GM19035 (cell line): ENCODE data around the gene TFB1M.
"Not testable (repeated sequence)": the region's sequence is repeated elsewhere in the genome, so short reads cannot be mapped to it uniquely, and the experiment has no call there.

Experiments used
- ATAC-seq: cut with Tn5 transposase; IDR thresholded peaks from one replicate; pipeline ENCODE4 v1.9.1; 2021; ENCODE audit not compliant: unreplicated experiment

Gene TFB1M

DNA sequence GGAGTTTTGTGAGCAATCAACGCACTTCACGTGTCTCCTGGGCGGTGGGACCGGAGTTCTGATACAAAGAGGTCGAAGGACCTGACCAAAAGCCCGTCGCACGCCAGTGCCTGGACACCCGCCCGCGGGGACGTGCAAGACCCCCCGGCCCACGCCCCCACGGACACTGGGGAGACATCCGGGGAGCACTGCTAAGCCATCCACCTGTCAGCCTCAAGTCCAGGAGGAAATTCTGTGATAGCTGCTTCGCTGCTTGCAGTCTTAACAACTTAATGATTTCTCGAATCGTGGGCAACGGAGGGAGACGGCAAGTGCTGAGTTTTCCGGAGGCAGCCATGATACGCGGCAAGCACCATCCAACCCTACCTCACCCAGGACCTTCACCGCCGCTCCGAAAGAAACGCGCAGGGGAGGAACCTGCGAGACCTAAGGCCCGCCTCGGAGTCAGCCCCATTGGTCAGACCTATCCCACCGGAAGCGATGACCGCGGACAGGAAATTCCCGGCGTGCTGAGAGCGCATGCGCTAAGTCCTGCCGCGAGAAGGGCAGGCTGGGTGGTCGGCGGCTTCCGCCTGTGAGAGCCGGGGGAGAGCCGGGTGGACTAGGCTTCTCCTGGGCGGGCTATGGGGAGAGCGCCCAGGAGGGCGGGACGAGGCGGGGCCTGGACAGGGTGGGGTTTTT is at the start of gene TFB1M:
TFB1M (minus strand) TSS at position 393 of the 681 bp plus-strand sequence; CDS start at position 337, 56 bp downstream.
- ATAC-seq = peak; percentile 94

DNA sequence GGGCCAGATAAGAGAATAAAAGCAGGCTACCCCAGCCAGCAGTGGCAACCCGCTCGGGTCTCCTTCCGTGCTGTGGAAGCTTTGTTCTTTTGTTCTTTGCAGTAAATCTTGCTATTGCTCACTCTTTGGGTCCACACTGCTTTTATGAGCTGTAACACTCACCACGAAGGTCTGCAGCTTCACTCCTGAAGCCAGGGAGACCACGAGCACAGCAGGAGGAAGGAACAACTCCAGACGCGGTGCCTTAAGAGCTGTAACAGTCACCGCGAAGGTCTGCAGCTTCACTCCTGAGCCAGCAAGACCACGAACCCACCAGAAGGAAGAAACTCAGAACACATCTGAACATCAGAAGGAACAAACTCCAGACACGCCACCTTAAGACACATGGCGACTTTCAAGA is 49.7 kb upstream of the TFB1M start:
- ATAC-seq = not testable (repeated sequence)

DNA sequence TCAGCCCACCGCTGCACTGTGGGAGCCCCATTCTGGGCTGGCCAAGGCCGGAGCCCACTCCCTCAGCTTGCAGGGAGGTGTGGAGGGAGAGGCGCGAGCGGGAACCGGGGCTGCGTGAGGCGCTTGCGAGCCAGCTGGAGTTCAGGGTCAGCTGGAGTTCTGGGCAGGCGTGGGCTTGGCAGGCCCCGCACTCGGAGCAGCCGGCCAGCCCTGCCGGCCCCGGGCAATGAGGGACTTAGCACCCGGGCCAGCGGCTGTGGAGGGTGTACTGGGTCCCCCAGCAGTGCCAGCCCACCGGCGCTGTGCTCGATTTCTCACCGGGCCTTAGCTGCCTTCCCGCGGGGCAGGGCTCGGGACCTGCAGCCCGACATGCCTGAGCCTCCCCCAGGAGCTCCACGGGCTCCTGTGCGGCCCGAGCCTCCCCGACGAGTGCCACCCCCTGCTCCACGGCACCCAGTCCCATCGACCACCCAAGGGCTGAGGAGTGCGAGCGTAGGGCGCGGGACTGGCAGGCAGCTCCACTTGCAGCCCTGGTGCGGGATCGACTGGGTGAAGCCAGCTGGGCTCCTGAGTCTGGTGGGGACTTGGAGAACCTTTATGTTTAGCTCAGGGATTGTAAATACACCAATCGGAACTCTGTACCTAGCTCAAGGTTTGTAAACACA is 48.8 kb upstream of the TFB1M start:
- ATAC-seq = not testable (repeated sequence)

DNA sequence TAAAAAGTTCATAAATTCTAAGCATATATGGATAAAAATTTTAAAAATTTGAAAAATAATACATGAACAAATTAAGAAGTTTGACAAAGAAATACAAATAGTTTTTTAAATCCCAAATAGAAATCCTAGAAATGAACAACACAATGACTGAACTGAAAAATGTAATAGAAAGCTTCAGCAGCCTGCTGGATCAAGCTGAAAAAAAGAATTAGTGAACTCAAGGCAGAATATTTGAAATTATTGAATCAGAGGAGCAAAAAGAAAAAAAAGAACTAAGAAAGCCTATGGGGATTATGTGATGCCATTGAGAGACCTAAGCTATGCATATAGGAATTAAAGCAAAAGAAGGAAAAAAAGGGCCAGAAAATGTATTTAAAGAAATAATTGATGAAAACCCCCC is 39.9 kb upstream of the TFB1M start:
- ATAC-seq = no peak

DNA sequence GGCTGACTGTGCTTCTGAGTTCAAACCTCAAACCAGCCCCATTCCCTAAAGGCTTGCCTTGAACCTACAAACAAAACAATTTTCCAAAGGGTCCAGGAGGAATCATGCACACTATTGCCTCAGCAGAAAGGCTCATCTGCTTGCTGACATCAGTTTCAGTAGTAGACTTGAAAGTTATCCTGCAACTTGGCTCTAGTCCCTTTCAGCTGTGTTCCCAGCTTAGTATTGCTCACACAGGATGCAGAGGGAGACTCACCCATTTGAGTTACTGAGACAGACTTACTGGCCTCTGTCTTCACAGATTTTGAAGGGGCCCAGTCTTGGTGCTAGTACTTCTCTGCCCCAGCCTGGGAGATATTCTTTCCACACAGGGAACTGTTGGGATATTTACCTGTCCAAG is 38.5 kb upstream of the TFB1M start:
- ATAC-seq = no peak

DNA sequence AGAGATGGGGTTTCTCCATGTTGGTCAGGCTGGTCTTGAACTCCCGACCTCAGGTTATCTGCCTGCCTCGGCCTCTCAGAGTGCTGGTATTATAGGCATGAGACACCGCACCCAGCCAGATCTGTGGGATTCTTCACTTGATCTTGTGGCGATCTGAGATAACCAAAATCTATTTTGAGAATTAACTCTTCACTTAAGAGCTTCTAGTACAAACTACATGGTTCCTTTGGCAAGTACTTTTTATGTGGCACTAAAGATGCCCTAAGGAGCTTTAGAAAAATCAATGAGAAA is 37.8 kb upstream of the TFB1M start:
- no peak for ATAC-seq

DNA sequence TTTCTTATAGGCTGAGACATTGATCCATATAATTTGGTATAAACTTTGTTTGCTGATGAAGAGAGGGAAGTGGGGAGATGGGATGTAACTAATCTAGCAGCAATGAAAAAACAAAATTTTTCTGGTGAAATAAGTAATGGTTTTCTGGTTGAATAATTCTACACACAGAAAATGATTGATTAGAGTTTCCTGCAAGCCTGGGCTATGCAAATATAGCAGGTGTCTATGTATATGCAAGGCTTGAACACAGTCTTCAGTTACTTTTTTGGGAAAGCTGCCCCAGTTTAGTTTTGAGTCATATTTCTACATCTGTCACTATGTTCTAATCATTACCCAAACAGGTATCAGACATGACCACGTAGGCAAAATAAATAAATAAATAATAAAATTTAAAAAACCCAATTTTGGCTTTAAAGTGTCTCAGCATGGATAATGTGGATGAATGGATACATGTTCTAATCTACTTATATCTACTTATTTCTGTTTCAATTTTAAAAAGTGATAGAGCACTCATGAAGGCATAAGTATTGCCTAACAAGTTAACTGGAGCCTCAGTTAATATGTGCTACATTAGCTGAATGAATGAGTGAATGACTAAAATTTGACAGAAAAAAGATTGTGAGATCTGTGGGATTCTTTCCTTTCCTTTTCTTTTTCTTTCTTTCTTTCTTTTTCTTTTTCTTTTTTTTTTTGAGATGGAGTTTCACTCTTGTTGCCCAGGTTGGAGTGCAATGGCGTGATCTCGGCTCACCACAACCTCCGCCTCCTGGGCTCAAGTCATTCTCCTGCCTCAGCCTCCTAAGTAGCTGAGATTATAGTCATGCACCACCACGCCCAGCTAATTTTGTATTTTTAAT is 37.2 kb upstream of the TFB1M start:
- ATAC-seq = peak; percentile 95

DNA sequence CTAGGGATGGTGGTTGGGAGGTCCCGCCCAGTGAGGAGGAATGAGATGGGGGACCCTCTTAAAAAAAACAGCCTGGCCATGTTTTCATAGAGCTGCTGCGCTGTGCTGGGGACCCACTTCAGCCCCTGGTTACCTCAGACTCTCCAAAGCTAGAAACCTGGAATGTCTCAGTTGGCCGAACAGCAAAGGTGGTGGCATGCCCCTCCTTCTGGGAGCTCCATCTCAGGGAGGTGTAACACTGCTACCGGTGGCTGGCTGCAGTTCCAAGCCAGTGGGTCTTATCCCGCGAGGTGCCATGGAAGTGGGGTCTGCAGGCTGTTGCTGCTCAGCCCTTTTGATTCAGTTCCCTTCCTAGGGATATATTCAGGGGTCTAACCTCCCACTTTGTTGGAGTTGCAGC is 35.7 kb upstream of the TFB1M start:
- no peak for ATAC-seq

DNA sequence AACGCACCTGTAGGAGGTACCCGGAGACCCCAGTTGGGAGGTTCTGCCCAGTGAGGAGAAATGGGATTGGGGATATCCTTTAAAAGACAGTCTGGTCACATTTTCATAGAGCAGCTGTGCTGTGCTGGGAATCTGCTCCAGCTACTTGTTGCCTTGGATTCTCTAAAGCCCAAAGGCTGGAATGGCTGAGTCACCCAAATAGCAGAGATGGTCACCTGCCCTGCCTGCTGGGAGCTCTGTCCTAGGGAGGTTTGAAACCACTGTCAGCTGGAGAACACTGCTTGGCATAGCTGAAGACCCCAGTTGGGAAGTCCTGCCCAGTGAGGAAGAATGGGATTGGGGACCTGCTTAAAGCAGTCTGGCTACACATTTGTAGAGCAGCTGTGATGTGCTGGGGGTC is 34.8 kb upstream of the TFB1M start:
- ATAC-seq = no peak

DNA sequence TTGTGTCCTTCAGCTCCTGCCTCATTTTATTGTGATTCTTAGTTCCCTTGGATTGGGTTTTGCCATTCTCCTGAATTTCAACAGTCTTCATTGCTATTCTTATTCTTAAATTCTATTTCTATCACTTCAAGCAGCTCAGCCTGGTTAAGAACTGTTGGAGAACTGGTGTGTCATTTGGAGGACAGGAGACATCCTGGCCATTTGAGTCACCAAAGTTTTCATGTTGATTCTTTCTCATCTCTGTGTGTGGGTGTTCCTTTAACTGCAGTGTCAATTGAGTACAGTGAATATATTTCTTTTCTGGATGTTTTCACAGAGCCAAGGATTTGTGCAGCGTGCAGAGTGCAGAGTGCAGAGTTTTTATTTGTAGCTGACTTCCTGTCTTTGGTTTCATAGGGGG is 33.5 kb upstream of the TFB1M start:
- ATAC-seq = no peak

DNA sequence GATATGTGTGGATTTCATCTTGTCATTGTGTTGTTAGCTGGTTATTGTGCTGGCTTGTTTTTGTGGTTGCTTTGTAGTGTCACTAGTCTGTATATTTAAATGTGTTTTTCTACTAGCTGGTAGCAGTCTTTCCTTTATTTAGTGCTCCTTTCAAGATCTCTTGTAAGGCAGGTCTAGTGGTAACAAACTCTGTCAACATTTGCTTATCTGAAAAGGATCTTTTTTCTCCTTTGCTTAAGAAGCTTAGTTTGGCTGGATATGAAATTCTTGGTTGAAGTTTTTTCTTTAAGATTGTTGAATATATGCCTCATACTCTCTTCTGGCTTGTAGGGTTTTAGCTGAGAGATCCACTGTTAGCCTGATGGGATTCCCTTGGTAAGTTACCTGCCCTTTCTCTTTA is 32.7 kb upstream of the TFB1M start:
- ATAC-seq = no peak

DNA sequence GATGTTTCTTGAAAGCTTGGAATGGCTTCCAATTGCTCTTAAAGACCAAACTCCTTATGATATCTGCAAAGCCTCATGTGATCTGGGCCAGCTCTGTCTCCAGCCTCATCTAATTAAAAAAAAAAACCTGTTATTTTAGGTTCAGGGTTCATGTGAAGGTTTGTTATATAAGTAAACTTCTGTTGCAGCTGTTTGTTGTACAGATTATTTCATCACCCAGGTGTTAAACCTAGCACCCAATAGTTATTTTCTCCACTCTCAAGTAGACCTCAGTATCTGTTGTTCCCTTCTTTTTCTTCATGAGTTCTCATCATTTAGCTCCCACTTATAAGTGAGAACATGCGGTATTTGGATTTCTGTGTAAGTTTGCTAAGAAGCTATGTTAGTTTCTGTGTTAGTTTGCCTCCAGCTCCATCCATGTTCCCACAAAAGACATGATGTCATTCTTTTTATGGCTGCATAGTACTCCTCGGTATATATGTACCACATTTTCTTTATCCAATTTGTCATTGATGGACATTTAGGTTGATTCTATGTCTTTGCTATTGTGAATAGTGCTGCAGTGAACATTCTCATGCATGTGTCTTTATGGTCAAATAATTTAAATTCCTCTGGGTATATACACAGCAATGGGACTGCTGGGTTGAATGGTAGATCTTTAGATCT is 30.2 kb upstream of the TFB1M start:
- no peak for ATAC-seq

DNA sequence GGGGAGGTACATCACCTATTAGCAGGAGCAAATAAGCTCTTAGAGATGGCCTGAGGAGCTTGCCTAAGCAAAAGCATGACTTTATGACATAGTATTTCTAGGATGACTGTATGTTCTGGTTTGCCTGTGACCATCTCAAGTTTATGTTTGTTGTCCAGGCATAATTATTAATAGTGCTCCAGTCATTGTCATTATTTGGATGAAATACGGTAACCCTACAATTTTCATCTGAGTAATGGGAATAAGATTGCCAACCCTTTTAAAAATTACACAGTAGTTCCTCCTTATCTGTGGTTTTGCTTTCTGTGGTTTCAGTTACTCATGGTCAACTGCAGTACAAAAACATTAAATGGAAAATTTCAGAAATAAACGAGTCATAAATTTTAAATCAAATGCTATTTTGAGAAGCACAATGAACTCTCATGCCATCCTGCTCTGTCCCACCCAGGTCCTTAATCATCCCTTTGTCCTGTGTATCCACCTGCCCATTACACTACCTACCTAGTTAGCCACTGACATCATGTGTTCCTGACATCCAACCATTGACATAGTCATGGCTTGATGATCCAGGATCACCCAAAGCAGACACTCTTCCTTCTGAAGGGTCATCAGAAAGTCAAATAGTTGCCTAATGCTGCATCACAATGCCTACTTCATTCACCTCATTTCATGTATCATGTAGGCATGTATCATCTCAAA is 27.0 kb upstream of the TFB1M start:
- peak; percentile 56 for ATAC-seq

DNA sequence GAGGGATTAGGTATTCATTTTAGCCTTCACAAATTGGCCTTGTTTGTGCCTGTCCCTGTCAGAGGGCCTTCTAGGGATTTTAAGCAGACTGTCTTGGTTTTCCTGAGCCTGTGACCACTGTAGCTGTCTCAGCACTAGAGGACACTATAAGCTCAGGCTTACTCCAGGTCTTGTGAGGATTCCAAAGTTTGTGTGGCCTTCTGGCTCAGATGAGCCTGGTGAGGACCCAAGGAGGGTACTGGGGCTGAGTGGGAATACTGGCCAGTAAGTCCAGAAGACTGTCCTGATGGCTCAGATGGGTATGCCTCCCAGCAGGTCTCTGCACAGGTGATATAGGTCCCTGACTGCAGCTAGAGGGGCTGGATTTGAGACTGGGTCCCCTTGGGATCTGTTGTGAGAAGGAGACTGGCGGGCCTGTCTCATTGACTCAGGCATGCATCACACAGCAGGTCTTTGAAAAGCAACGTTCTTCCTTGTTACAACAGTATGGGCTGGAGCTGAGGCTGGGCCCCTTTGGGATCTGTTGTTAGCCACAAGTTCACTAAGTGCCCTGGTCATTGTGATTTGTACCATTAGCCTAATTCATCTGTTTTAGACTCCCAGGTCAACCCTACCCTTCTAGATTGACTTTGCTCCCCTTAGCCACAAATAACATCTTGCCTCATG is 26.3 kb upstream of the TFB1M start:
- peak; percentile 25 for ATAC-seq

DNA sequence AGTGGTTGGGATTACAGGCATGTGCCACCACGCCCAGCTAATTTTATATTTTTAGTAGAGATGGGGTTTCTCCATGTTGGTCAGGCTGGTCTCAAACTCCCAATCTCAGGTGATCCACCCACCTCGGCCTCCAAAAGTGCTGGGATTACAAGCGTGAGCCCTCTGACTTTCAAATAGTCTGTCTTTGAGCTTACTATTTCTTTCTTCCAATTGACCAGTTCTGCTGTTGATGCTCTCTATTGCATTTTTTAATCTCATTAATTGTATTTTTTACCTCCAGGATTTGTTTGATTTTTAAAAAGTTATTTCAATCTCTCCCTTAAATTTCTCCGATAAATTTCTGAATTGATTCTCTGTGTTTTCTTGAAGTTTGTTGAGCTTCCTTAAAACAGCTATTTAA is 25.6 kb upstream of the TFB1M start:
- ATAC-seq = not testable (repeated sequence)

DNA sequence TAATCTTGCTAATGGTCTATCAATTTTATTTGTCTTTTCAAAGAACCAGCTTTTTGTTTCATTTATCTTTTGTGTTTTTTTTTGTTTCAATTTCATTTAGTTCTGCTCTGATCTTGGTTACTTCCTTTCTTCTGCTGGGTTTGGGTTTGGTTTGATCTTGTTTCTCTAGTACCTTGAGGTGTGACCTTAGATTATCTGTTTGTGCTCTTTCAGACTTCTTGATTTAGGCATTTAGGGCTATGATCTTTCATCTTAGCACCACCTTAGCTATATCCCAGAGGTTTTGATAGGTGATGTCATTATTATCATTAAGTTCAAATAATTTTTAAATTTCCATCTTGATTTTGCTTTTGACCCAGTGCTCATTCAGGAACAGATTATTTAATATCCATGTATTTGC is 24.0 kb upstream of the TFB1M start:
- not testable (repeated sequence) for ATAC-seq

DNA sequence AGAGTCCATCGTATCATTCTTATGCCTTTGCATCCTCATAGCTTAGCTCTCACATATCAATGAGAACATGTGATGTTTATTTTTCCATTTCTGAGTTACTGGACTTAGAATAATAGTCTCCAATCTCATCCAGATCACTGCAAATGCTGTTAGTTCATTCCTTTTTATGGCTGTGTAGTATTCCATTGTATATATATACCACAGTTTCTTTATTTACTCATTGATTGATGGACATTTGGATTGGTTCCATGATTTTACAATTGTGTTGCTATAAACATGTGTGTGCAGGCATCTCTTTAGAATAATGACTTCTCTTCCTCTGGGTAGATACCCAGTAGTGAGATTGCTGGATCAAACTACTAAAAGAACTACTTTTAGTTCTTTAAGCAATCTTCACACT is 21.0 kb upstream of the TFB1M start:
- no peak for ATAC-seq

DNA sequence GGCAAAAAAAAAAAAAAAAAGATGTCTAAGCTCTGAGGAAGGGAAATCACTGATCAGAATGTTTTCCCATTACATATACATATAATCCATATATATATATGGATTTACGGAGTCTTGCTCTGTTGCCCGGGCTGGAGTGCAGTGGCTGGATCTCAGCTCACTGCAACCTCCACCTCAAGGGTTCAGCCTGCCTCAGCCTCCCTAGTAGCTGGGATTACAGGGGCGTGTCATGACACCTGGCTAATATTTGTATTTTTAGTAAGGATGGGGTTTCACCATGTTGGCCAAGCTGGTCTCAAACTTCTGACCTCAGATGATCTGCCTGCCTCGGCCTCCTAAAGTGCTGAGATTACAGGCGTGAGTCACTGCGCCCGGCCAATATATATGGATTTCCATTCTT is 19.8 kb upstream of the TFB1M start:
- peak; percentile 21 for ATAC-seq

DNA sequence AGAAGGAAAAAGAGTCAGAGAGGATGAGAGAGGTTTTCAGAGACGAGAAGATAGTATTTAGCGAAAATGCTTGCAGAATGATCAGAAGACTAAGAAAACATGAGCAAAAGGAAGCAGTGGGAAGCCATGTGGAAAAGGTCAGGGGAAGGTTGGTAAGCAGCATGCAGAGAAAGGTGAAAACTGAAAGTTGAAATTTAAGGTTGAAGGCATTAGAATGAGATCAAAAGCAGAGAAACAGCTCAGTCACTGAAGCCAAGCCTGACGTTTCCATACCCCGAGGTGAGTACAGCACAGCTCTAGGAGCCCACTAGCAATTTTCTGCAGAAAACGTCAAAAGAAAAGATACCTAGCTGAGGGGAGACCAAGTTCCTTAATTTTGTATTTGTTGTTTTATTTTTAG is 19.1 kb upstream of the TFB1M start:
- ATAC-seq = peak; percentile 68

DNA sequence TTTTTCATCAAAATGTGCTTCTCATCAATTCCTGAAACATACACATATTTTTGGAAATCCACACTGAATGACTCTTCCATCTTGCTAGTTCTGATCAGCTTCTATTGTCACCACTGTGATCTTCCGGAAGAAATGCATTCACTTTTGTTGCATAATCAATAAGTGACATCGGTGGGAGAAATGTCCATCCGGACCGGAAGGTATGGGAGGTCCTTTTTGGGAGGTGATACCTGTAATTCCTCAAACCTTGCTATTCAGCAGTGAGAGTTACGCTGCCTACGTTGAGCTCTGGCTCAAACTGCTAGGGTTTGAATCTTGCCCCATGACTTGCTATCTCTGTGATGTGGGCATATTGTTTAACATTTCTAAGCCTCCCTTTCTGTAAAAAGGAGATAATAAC is 16.6 kb upstream of the TFB1M start:
- ATAC-seq = no peak
